Tibial artery (tissue), 4 donors: ENCODE data around the gene SLC5A5.

Experiments used
- DNase-seq, 2 donors: peaks; one replicate each; pipeline ENCODE4 v3.0.0-alpha.2; 2019
- H3K27ac ChIP-seq, 2 donors: fragments of 200-600 bp; sonication (generic) in 1 of 2; 1 replicate in 1 of 2; 2 replicates in 1 of 2; pipeline ENCODE4 v1.5.1; 2018 to 2019; ENCODE audit warnings: mild to moderate bottlenecking in 1 of 2
- H3K27me3 ChIP-seq, 2 donors: fragments of 200-600 bp; sonication (generic) in 1 of 2; one replicate each; pipeline versions ENCODE4 v1.5.1 to v1.6.0; 2016 to 2019
- H3K36me3 ChIP-seq, 3 donors: fragments of 200-600 bp; sonication (generic) in 2 of 3; one replicate each; pipeline ENCODE4 v1.5.1; 2016 to 2019; ENCODE audit warnings: mild to moderate bottlenecking in 2 of 3
- H3K4me1 ChIP-seq, 4 donors: fragments of 200-600 bp; sonication (generic) in 2 of 4; 1 replicate in 3 of 4; 2 replicates in 1 of 4; pipeline ENCODE4 v1.5.1; 2016 to 2019
- H3K4me3 ChIP-seq, 2 donors: fragments of 200-600 bp; sonication (generic) in 1 of 2; 1 replicate in 1 of 2; 2 replicates in 1 of 2; pipeline ENCODE4 v1.5.1; 2018 to 2019; ENCODE audit warnings: mild to moderate bottlenecking in 2 of 2
- H3K9me3 ChIP-seq, 3 donors: fragments of 200-600 bp; sonication (generic) in 1 of 3; one replicate each; pipeline ENCODE4 v1.5.1; 2016 to 2019
- intact Hi-C: fragments of 100-400 bp; cut with DNase I; formaldehyde crosslinking; loops from one replicate; pipeline ENCODE4 v1.15.0; 2023; ENCODE audit warnings: low total_unique reads
- TF ChIP-seq, protein P1 (sequence below), 2 experiments: fragments of 200-600 bp in 1 of 2; fragments of 450-650 bp in 1 of 2; IDR thresholded peaks; one replicate each; pipeline ENCODE4 v1.5.1; 2017 to 2019; ENCODE audit warnings: antibody characterized with exemption in 2 of 2, mild to moderate bottlenecking in 1 of 2, moderate library complexity in 1 of 2

The SLC5A5 gene

DNA sequence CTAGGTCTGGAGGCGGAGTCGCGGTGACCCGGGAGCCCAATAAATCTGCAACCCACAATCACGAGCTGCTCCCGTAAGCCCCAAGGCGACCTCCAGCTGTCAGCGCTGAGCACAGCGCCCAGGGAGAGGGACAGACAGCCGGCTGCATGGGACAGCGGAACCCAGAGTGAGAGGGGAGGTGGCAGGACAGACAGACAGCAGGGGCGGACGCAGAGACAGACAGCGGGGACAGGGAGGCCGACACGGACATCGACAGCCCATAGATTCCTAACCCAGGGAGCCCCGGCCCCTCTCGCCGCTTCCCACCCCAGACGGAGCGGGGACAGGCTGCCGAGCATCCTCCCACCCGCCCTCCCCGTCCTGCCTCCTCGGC is at the start of gene SLC5A5:
Gene SLC5A5, plus strand, starts transcription at position 68 of the 373 bp plus-strand sequence. CDS start 375 bp downstream, outside the sequence.
- no peak within 1 kb of the TSS for H3K4me3 ChIP-seq
- intact Hi-C loops, result no loop called here

DNA sequence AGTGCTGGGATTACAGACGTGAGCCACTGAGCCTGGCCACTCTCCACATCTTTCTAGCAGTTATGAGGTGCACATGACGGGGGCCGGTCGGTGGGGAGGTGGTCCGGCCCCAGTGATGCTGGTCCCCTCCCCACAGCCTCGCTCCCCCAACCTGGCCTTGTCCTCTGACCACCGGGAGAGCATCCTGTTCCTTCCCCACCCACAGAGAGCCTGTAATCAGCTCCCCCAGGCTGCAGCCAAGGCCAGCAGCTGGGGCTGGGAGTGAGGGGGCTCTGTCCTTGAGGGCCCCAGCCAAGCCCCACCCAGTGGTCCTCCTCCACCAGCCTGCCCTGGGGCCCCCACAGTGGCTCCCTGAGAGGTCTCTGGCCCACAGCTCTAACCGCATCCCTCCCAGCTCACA is 47.4 kb upstream of the SLC5A5 start:
- no peaks in the 10 kb centered on the region for H3K36me3 ChIP-seq

More for the DNA sequence above, at the start of gene SLC5A5:
- Histone ChIP-seq H3K27ac (no peak within 1 kb of the TSS), H3K36me3 (no peaks in the 10 kb centered on the region), H3K9me3 (no peaks in the 10 kb centered on the region), H3K27me3 (peaks cover 5 to 71% of the 10 kb centered on the region in 2 donors), H3K4me1 (peaks cover 0 to 21% (median 14%) of the 10 kb centered on the region in 4 donors)
- TF ChIP-seq, protein P1, sequence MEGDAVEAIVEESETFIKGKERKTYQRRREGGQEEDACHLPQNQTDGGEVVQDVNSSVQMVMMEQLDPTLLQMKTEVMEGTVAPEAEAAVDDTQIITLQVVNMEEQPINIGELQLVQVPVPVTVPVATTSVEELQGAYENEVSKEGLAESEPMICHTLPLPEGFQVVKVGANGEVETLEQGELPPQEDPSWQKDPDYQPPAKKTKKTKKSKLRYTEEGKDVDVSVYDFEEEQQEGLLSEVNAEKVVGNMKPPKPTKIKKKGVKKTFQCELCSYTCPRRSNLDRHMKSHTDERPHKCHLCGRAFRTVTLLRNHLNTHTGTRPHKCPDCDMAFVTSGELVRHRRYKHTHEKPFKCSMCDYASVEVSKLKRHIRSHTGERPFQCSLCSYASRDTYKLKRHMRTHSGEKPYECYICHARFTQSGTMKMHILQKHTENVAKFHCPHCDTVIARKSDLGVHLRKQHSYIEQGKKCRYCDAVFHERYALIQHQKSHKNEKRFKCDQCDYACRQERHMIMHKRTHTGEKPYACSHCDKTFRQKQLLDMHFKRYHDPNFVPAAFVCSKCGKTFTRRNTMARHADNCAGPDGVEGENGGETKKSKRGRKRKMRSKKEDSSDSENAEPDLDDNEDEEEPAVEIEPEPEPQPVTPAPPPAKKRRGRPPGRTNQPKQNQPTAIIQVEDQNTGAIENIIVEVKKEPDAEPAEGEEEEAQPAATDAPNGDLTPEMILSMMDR (IDR thresholded peaks at IDR 0.05), result no peak
- DNase-seq, result no peak

DNA sequence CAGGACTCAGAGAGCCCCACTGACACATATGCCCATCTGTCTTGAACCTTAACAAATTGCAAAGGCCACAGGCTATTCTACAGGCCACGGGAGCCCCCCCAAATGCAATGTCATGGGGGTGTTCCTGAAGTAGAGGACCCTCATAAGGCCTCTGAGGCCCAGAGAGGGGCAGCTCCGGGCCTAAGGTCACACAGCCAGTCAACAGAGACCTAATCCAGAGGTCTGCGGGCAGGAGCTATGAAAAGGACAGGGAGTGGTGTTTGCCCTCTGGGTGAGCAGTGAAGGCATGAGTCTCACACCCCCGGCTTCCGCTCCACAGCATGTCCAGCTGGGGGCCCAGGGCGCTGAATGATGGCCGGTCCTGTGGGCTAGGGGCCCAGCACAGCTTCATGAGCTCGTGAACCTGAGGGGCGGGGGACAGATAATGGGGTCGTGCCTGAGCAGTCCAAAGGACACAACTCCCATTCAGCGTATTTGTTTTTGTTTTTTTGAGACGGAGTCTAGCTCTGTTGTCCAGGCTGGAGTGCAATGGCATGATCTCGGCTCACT is 45.2 kb upstream of the SLC5A5 start:
- intact Hi-C loops, result no loop called here
- Histone ChIP-seq H3K4me1 (peaks cover 0 to 8% (median 0%) of the 10 kb centered on the region in 4 donors), H3K27ac (no peak overlapping the region), H3K4me3 (no peak overlapping the region), H3K9me3 (no peaks in the 10 kb centered on the region), H3K27me3 (peaks cover 0 to 68% of the 10 kb centered on the region in 2 donors), H3K36me3 (no peaks in the 10 kb centered on the region)
- TF ChIP-seq, protein P1 (IDR thresholded peaks at IDR 0.05), result no peak
- DNase-seq, result no peak

More for the DNA sequence above, 47.4 kb upstream of the SLC5A5 start:
- Histone ChIP-seq H3K27ac (no peak overlapping the region), H3K4me3 (no peak overlapping the region), H3K27me3 (peaks cover 0 to 52% of the 10 kb centered on the region in 2 donors), H3K9me3 (no peaks in the 10 kb centered on the region), H3K4me1 (no peaks in the 10 kb centered on the region)
- TF ChIP-seq, protein P1 (IDR thresholded peaks at IDR 0.05), result no peak
- intact Hi-C loops, result no loop called here
- no peak for DNase-seq

DNA sequence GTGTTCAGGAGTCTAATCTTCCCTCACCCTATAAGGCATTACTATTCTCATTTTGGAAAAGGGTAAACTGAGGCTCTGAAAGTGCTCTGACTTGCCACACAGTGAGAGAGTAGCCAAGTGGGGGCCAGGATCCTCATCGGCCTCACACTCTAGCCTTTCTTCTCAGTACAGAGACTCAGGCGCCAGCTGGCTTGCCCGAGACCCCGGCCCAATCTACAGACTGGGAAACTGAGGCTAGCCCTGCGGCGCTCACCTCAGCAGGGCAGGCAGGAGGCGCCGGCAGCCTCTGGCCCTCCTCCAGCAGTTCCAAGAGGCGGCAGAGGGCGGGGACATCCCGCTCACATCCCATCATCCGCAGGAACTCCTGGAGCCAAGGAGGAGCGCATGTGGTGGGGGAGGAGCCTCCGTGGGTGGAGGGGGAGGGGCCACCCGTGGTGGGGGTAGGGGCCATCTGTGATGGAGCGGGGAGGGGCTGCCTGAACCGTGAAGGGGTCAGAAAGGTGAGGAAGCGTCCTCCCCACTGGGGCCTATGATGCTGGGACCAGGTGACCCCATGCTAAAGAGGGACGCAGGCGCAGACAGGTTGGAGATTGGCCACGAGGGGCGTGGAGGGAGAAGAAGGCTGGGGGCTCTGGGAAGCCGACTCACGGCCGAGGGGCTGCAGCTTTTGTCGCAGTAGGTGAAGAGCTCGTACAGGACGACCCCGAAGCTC is 41.7 kb upstream of the SLC5A5 start:
- TF ChIP-seq, protein P1 (IDR thresholded peaks at IDR 0.05), result no peak
- Histone ChIP-seq H3K4me1 (peaks cover 0 to 8% (median 0%) of the 10 kb centered on the region in 4 donors), H3K4me3 (no peak overlapping the region), H3K36me3 (no peaks in the 10 kb centered on the region), H3K27me3 (peaks cover 0 to 82% of the 10 kb centered on the region in 2 donors), H3K27ac (no peak overlapping the region), H3K9me3 (no peaks in the 10 kb centered on the region)
- intact Hi-C loops, result no loop called here
- DNase-seq, result no peak

DNA sequence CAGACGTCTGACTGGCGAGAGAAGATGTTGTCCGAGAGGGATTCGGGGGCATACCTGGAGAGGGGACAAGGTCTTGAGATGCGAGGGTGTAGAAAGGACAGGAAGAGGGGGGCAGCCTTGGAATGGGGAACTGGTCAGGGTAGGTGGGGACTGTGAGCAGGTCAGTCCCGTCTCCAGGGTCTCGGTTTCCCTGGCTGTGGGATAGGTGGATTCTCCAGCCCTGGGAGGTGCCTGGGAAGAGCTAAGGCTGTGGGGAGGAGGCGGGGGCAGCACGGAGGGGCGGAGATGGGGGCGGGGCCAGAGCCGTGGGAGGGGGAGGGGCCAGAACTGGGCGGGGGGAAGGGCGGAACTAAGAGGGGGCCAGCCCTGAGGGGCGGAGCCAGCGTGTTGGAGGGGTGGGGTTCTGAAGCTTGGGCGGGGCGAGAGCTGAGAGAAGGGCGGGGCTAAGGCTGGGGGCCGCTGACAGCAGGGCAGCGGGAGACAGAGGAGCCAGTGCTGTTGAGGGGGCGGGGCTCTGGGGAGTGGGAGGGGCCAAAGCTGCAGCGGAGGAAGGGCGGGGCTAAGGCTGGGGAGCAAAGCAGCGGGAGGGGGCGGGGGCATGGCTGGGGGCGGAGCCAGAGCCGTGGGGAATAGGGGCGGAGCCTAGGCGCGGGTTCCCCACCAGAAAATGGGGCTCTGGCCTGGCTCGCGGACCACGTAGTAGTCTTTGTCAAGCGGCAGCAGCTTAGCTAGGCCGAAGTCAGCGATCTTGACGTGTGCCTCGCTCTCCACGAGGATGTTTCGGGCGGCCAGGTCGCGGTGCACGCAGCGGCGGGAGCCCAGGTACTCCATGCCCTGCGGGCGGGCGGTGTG is 41.0 kb upstream of the SLC5A5 start:
- peaks cover 0 to 84% of the 10 kb centered on the region in 2 donors for H3K27me3 ChIP-seq
- DNase-seq, result no peak
- H3K4me3 ChIP-seq, result no peak overlapping the region
- H3K36me3 ChIP-seq, result no peaks in the 10 kb centered on the region
- H3K27ac ChIP-seq, result no peak overlapping the region
- TF ChIP-seq, protein P1 (IDR thresholded peaks at IDR 0.05), result no peak
- no peaks in the 10 kb centered on the region for H3K9me3 ChIP-seq
- intact Hi-C loops, result no loop called here
- H3K4me1 ChIP-seq, result peaks cover 0 to 8% (median 0%) of the 10 kb centered on the region in 4 donors
